Raji (cell line): ENCODE measurements around the gene ZNF471.

Experiments
- POLR2A ChIP-seq: IDR thresholded peaks from 2 replicates; pipeline ENCODE4 v1.6.1; 2011; ENCODE audit warnings: low read depth, low read length, control low read depth; ENCODE audit not compliant: insufficient read depth

The ZNF471 gene

GRCh38 chr19:56507446-56508289, at the start of gene ZNF471:
TSS of gene ZNF471 (plus strand) at chr19:56507855. CDS start at chr19:56511572, 3,717 bp downstream.
- no peak for TF ChIP-seq POLR2A

GRCh38 chr19:56474308-56474707, 33.3 kb upstream of the ZNF471 start:
- TF ChIP-seq POLR2A, result no peak

GRCh38 chr19:56476093-56476492, 31.6 kb upstream of the ZNF471 start:
- TF ChIP-seq POLR2A, result no peak

- no peak for TF ChIP-seq POLR2A
Observed at GRCh38 chr19:56476651-56477428, 30.8 kb upstream of the ZNF471 start, which contains the start of gene ZNF667. TSS of gene ZNF667 (minus strand) at chr19:56477345. CDS start at chr19:56462370, 14,975 bp downstream.

- TF ChIP-seq POLR2A, result no peak
Observed at GRCh38 chr19:56477429-56478338, 30.0 kb upstream of the ZNF471 start.

GRCh38 chr19:56491399-56491798, 16.3 kb upstream of the ZNF471 start:
- TF ChIP-seq POLR2A, result no peak

- TF ChIP-seq POLR2A, result no peak
Observed at GRCh38 chr19:56504581-56504980, 3.1 kb upstream of the ZNF471 start.

GRCh38 chr19:56508290-56508778, 679 bp downstream of the ZNF471 start:
- TF ChIP-seq POLR2A, result no peak

GRCh38 chr19:56525214-56525860, 17.7 kb downstream of the ZNF471 start:
- TF ChIP-seq POLR2A, result no peak

GRCh38 chr19:56537442-56537841, 29.8 kb downstream of the ZNF471 start:
- no peak for TF ChIP-seq POLR2A

- TF ChIP-seq POLR2A, result no peak
Observed at GRCh38 chr19:56538254-56538760, 30.7 kb downstream of the ZNF471 start.

GRCh38 chr19:56538761-56539263, 31.2 kb downstream of the ZNF471 start, which contains the start of gene ZFP28:
TSS of gene ZFP28 (plus strand) at chr19:56538948. CDS start at chr19:56539019, 71 bp downstream.
- no peak for TF ChIP-seq POLR2A

GRCh38 chr19:56543776-56544175, 36.1 kb downstream of the ZNF471 start:
- TF ChIP-seq POLR2A, result no peak

- TF ChIP-seq POLR2A, result no peak
Observed at GRCh38 chr19:56547535-56547934, 39.9 kb downstream of the ZNF471 start.
